ENCODE measurements around the gene CACNA1G. TPM values are rescaled to one million over a fixed set of nuclear protein-coding genes. Genes with fewer than 3 reads are reported as not detected.

CACNA1G gene
- polyA plus RNA-seq, 12 donors: 5.8 to 20.0 (median 8.0) TPM; not detected in 1

GRCh38 chr17:50565402-50566350 lies 5.2 kb downstream of the CACNA1G start:
- no peak for DNase-seq

- DNase-seq: no peak
Observed at GRCh38 chr17:50566886-50567285, 6.4 kb downstream of the CACNA1G start.

GRCh38 chr17:50568659-50569058 lies 8.1 kb downstream of the CACNA1G start:
- no peak for DNase-seq

GRCh38 chr17:50569592-50569991 lies 9.1 kb downstream of the CACNA1G start:
- DNase-seq: no peak

GRCh38 chr17:50570032-50570431 lies 9.5 kb downstream of the CACNA1G start:
- DNase-seq: no peak

- DNase-seq: no peak
Observed at GRCh38 chr17:50570528-50570927, 10.0 kb downstream of the CACNA1G start.

- DNase-seq: no peak
Observed at GRCh38 chr17:50571681-50572080, 11.2 kb downstream of the CACNA1G start.

GRCh38 chr17:50572541-50572940 lies 12.0 kb downstream of the CACNA1G start:
- no peak for DNase-seq

GRCh38 chr17:50573866-50574611 lies 13.5 kb downstream of the CACNA1G start:
- no peak for DNase-seq

- no peak for DNase-seq
Observed at GRCh38 chr17:50575581-50576210, 15.2 kb downstream of the CACNA1G start.

GRCh38 chr17:50576864-50577263 lies 16.3 kb downstream of the CACNA1G start:
- no peak for DNase-seq

- DNase-seq: no peak
Observed at GRCh38 chr17:50577451-50577954, 17.0 kb downstream of the CACNA1G start.

- DNase-seq: no peak
Observed at GRCh38 chr17:50578173-50578572, 17.7 kb downstream of the CACNA1G start.

- DNase-seq: no peak
Observed at GRCh38 chr17:50579399-50579798, 18.9 kb downstream of the CACNA1G start.

- DNase-seq: no peak
Observed at GRCh38 chr17:50580646-50581045, 20.1 kb downstream of the CACNA1G start.

- no peak for DNase-seq
Observed at GRCh38 chr17:50581316-50581715, 20.8 kb downstream of the CACNA1G start.

GRCh38 chr17:50582741-50583140 lies 22.2 kb downstream of the CACNA1G start:
- no peak for DNase-seq

GRCh38 chr17:50583641-50584040 lies 23.1 kb downstream of the CACNA1G start:
- DNase-seq: no peak

- no peak for DNase-seq
Observed at GRCh38 chr17:50584116-50584515, 23.6 kb downstream of the CACNA1G start.

- DNase-seq: no peak
Observed at GRCh38 chr17:50584749-50585148, 24.2 kb downstream of the CACNA1G start.

- no peak for DNase-seq
Observed at GRCh38 chr17:50585346-50585745, 24.8 kb downstream of the CACNA1G start.

- DNase-seq: no peak
Observed at GRCh38 chr17:50585891-50586290, 25.4 kb downstream of the CACNA1G start.
